GOT3 (cell line): Measurements from ENCODE around the gene LTF.
"Not testable (repeated sequence)": the region's sequence is repeated elsewhere in the genome, so short reads cannot be mapped to it uniquely, and the experiment has no call there.

Source experiments
- DNase-seq: peaks from one replicate; lab custom pipeline; 2025; ENCODE audit warnings: mixed read lengths; lab: John Stamatoyannopoulos, UW

Gene LTF

GRCh38 chr3:46393554-46394434 is 70.9 kb downstream of the LTF start:
- DNase-seq, result no peak

- no peak for DNase-seq
These were observed 71.7 kb downstream of the LTF start for GRCh38 chr3:46393011-46393410.

DNA sequence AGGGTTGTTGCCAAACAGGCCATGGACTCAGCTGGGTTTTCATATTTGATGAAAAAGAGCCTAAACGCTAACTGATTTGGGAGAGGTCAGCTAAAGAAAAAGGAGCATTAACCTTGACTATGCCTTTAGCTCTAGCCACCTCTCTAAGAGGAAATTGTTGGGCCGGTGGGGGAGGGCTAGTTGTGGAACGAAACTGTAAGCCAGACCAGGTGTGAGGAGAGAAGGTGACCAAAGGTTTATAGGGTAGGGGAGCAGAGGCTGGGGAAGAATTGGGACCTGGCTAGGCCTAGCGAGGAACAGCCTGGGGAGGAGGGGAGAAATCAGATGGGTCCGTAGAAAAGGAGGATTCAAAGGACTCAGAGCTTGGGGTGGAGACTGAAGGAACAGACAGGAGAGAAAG is 73.2 kb downstream of the LTF start:
- not testable (repeated sequence) for DNase-seq

DNA sequence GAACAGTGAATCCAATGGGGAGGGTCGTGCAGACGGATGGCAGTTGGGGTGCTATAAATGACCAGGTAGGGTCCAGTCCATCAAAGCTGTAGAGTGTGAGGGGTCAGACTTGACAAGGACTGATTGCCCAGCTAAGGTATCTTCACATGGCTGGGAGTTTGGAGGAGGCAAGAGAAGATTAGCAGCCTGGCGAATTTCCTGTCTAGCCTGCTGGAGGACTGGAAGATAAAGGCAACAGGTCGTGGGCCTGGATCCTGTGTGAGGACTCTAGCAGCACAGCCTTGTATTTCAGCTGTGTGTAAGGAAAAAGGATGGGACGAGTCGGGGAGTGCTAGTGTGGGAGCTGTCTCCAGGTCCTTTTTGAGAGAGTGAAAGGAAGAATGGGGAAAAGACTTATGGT is 75.4 kb downstream of the LTF start:
- no peak for DNase-seq

GRCh38 chr3:46388847-46389246 is 75.9 kb downstream of the LTF start:
- not testable (repeated sequence) for DNase-seq

GRCh38 chr3:46386205-46386604 is 78.5 kb downstream of the LTF start:
- no peak for DNase-seq
